Esophagus squamous epithelium (tissue), 5 donors: ENCODE results near the gene STK17A. TPM values are rescaled to one million over a fixed set of nuclear protein-coding genes. Genes with fewer than 3 reads are reported as not detected.

ENCODE experiments used
- DNase-seq: peaks from one replicate; lab custom pipeline; 2025; lab: John Stamatoyannopoulos, UW
- H3K27ac ChIP-seq, 4 donors: fragments of 200-600 bp; sonication (generic); one replicate each; pipeline ENCODE4 v1.5.1; 2016 to 2019; ENCODE audit warnings: mild to moderate bottlenecking in 1 of 4
- H3K27me3 ChIP-seq, 4 donors: fragments of 200-600 bp; sonication (generic); 1 replicate in 3 of 4; 2 replicates in 1 of 4; pipeline versions ENCODE4 v1.5.1 to v1.6.0; 2017 to 2021; ENCODE audit warnings: antibody characterized with exemption in 1 of 4
- H3K36me3 ChIP-seq, 3 donors: fragments of 200-600 bp; sonication (generic); one replicate each; pipeline ENCODE4 v1.5.1; 2016 to 2019
- H3K4me1 ChIP-seq, 3 donors: fragments of 200-600 bp; sonication (generic); one replicate each; pipeline ENCODE4 v1.5.1; 2017 to 2019
- H3K4me3 ChIP-seq, 4 donors: fragments of 200-600 bp; sonication (generic); 1 replicate in 3 of 4; 2 replicates in 1 of 4; pipeline ENCODE4 v1.5.1; 2016 to 2019; ENCODE audit warnings: mild to moderate bottlenecking in 2 of 4, moderate library complexity in 1 of 4
- H3K9me3 ChIP-seq, 3 donors: fragments of 200-600 bp; sonication (generic); one replicate each; pipeline ENCODE4 v1.5.1; 2016 to 2019
- POLR2A ChIP-seq, 4 donors: fragments of 450-650 bp; IDR thresholded peaks; one replicate each; pipeline ENCODE4 v1.6.1; 2017; ENCODE audit warnings: antibody characterized with exemption in 4 of 4, mild to moderate bottlenecking in 4 of 4, moderate library complexity in 3 of 4
- WGBS, 2 donors: methylation state at CpG; one replicate each; pipeline ENCODE4 v1.1.5; 2018; 5-methylcytosine and 5-hydroxymethylcytosine counted together
- intact Hi-C: fragments of 100-400 bp; cut with DNase I; formaldehyde crosslinking; loops from one replicate; pipeline ENCODE4 v1.15.0; 2022
- total RNA-seq, 4 donors: library from RNA; depleted of rRNA; stranded (reverse); fragments of >200 nt; gene quantifications; one replicate each; pipeline ENCODE4 v1.1.0, GENCODE V29; 2016
- TF ChIP-seq, protein P1 (sequence below), 6 experiments: fragments of 450-650 bp in 4 of 6; fragments of 200-600 bp in 2 of 6; sonication (generic) in 2 of 6; IDR thresholded peaks; one replicate each; pipeline ENCODE4 v1.5.1; 2016 to 2019; ENCODE audit warnings: antibody characterized with exemption in 6 of 6, mild to moderate bottlenecking in 4 of 6, moderate library complexity in 4 of 6
- donor health status: DM: yes; HTN: yes; CAD: no.

STK17A gene
- total RNA-seq, 4 donors from 2014 or later = 21.9 to 34.4 (median 22.8) TPM

DNA sequence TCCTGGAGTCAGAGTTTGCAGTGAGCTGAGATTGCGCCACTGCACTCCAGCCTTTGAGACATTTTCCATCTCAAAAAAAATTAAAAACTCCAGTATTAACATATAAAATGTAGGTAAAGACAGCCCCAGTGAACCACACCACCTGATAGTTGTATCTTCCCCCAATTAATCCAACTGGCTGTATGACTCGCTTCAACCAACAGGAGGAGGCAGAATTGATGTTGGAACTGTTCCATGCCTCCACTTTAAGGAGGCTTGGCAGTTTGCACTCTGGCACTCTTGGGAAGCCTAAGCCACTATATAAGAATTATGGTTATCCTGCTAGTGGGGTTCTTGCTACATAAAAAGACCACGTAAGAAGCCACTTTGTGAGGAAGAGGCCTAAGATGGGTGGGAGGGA lies 72.7 kb downstream of the STK17A start:
- intact Hi-C loops = no loop called here
- DNase-seq = no peak
- WGBS, 2 donors = 92 to 100% methylated on average over 2 to 3 of the region's 3 CpGs
- Histone ChIP-seq H3K9me3 (no peaks in the 10 kb centered on the region), H3K27ac (no peak overlapping the region), H3K4me3 (no peak overlapping the region), H3K27me3 (no peaks in the 10 kb centered on the region), H3K4me1 (peaks cover 0 to 44% (median 20%) of the 10 kb centered on the region in 3 donors), H3K36me3 (peaks cover 0 to 34% (median 0%) of the 10 kb centered on the region in 3 donors)
- TF ChIP-seq, protein P1, sequence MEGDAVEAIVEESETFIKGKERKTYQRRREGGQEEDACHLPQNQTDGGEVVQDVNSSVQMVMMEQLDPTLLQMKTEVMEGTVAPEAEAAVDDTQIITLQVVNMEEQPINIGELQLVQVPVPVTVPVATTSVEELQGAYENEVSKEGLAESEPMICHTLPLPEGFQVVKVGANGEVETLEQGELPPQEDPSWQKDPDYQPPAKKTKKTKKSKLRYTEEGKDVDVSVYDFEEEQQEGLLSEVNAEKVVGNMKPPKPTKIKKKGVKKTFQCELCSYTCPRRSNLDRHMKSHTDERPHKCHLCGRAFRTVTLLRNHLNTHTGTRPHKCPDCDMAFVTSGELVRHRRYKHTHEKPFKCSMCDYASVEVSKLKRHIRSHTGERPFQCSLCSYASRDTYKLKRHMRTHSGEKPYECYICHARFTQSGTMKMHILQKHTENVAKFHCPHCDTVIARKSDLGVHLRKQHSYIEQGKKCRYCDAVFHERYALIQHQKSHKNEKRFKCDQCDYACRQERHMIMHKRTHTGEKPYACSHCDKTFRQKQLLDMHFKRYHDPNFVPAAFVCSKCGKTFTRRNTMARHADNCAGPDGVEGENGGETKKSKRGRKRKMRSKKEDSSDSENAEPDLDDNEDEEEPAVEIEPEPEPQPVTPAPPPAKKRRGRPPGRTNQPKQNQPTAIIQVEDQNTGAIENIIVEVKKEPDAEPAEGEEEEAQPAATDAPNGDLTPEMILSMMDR (IDR thresholded peaks at IDR 0.05) = no peak
- no peak for TF ChIP-seq POLR2A (IDR thresholded peaks at IDR 0.05)

DNA sequence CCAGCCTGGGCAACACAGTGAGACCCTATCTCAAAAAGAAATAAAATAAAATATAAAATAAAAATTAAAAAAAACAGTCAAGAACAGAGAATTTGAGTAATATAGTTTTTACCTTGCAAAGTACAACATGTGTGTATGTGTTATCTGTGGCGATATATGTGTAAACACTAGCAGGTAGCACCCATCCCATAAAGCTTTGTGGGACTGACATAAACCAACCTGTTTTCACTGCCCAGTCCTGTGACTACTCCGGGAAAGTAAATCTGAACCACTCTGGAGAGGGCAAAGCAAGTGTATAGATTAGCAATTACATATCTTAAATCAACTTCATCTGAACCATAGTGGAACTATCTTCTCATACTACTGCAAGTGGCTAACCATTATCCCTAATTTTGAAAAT lies 74.1 kb downstream of the STK17A start:
- H3K27ac ChIP-seq = no peak overlapping the region
- no peak for TF ChIP-seq POLR2A (IDR thresholded peaks at IDR 0.05)
- 94 to 98% methylated on average over 2 of the region's 2 CpGs for WGBS, 2 donors
- no peak overlapping the region for H3K4me3 ChIP-seq
- H3K4me1 ChIP-seq = peaks cover 0 to 30% (median 6%) of the 10 kb centered on the region in 3 donors
- no peak for DNase-seq
- H3K9me3 ChIP-seq = no peaks in the 10 kb centered on the region
- intact Hi-C loops = no loop called here
- H3K36me3 ChIP-seq = peaks cover 0 to 31% (median 0%) of the 10 kb centered on the region in 3 donors
- H3K27me3 ChIP-seq = no peaks in the 10 kb centered on the region

DNA sequence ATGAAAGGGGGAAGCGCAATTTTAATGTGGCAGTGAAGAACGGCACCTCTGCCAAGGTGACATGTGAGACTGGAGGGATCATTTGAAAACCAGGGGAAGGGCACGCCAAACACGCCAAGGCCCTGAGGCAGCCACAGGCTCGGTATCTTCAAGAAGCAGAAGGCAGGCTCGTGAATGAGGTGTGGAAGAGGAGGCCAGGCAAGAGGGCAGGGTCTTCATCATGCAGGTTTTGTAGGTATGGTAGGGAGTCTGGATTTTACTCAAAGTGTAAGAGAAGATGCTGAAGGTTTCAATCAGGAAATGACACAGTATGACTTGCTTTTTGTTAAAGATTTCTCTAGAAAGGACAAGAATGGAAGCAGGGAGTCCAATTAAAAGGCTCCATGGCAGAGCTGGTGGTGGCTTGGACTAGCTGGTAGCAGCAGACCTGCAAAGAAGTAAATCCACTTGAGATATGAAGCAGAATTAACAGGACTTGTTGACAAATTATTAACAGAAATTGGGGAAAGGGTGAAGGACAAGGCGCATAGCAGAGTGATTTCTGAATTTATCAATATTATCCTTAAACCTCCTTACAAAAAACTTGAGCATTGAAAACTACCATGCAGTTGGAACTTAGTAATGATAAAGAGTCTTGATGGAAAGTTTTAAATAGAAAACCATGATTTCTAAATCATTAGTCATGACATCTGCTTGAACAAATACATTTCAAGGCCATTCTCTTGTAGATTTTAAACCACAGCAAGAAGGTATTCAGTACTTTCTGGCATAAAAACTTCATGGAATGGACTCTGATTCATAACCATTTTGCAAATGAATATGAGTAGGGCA lies 76.0 kb downstream of the STK17A start:
- Histone ChIP-seq H3K27ac (peak overlapping the region in 1 of 4 donors; percentile 5), H3K4me3 (no peak overlapping the region), H3K27me3 (no peaks in the 10 kb centered on the region), H3K9me3 (no peaks in the 10 kb centered on the region), H3K4me1 (peaks cover 0 to 15% (median 0%) of the 10 kb centered on the region in 3 donors), H3K36me3 (peaks cover 0 to 34% (median 0%) of the 10 kb centered on the region in 3 donors)
- TF ChIP-seq POLR2A (IDR thresholded peaks at IDR 0.05) = no peak
- TF ChIP-seq, protein P1 (IDR thresholded peaks at IDR 0.05) = no peak
- intact Hi-C loops = no loop called here
- 70 to 76% methylated on average over 7 of the region's 7 CpGs for WGBS, 2 donors
- no peak for DNase-seq

DNA sequence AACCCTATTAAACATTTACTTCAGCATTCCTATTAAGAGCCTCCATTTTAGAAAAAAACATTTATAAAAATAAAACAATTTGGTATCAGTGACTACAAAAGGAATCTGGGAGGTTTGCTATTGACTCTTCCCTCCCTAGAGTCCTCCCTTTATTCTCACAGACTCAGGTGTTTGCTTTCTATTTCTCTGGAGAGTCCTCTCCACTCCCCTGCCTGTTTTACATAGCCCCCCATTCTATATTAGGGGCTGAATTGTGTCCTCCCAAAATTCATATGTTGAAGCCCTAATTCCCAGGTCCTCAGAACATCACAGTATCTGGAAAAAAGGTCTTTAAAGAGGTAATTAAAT lies 76.6 kb downstream of the STK17A start:
- H3K4me3 ChIP-seq = no peak overlapping the region
- no peaks in the 10 kb centered on the region for H3K9me3 ChIP-seq
- H3K36me3 ChIP-seq = peaks cover 0 to 34% (median 0%) of the 10 kb centered on the region in 3 donors
- no peaks in the 10 kb centered on the region for H3K27me3 ChIP-seq
- intact Hi-C loops = no loop called here
- TF ChIP-seq, protein P1 (IDR thresholded peaks at IDR 0.05) = no peak
- TF ChIP-seq POLR2A (IDR thresholded peaks at IDR 0.05) = no peak
- no peak overlapping the region for H3K27ac ChIP-seq
- no peak for DNase-seq
- H3K4me1 ChIP-seq = peaks cover 0 to 12% (median 0%) of the 10 kb centered on the region in 3 donors

DNA sequence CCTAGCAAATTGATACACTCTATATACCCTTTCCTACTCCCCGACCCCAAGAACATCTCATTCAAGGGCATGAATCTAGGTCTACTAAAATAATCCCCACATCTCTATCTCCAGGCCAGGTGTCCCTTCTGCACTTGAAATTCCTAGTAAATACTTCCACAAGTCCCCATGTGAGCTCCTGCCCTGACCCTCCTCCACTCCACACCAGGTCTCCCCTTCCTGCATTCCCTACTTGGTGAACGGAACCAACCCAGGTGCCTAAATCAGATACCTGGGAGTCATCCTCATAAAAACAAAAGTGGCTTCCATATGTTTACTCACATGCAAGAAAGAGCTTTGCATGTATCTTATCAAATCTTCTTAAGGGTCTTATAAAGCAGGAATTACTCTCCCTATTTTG lies 77.2 kb downstream of the STK17A start:
- Histone ChIP-seq H3K4me1 (peaks cover 0 to 12% (median 0%) of the 10 kb centered on the region in 3 donors), H3K27me3 (no peaks in the 10 kb centered on the region), H3K27ac (no peak overlapping the region), H3K9me3 (no peaks in the 10 kb centered on the region), H3K36me3 (peaks cover 0 to 34% (median 0%) of the 10 kb centered on the region in 3 donors), H3K4me3 (no peak overlapping the region)
- TF ChIP-seq, protein P1 (IDR thresholded peaks at IDR 0.05) = no peak
- TF ChIP-seq POLR2A (IDR thresholded peaks at IDR 0.05) = no peak
- no peak for DNase-seq
- WGBS, 2 donors = 88 to 98% methylated on average over 2 of the region's 2 CpGs
- intact Hi-C loops = no loop called here
